GM04504 (cell line): ENCODE measurements around the gene CERS3.

Experiments used
- DNase-seq: peaks from one replicate; pipeline ENCODE4 v3.0.0-alpha.2; 2012; ENCODE audit warnings: low read depth

CERS3 gene

GRCh38 chr15:100529556-100529955 lies 806 bp upstream of the CERS3 start:
- DNase-seq = no peak

GRCh38 chr15:100526027-100526481 lies 2.7 kb downstream of the CERS3 start:
- DNase-seq = no peak

- no peak for DNase-seq
These were observed 3.3 kb downstream of the CERS3 start for GRCh38 chr15:100525436-100525835.

- no peak for DNase-seq
These were observed 4.4 kb downstream of the CERS3 start for GRCh38 chr15:100524326-100524725.

GRCh38 chr15:100521907-100522306 lies 6.8 kb downstream of the CERS3 start:
- DNase-seq = no peak

- no peak for DNase-seq
These were observed 8.4 kb downstream of the CERS3 start for GRCh38 chr15:100520132-100520921.

- no peak for DNase-seq
These were observed 10.9 kb downstream of the CERS3 start for GRCh38 chr15:100517846-100518245.

- no peak for DNase-seq
These were observed 11.9 kb downstream of the CERS3 start for GRCh38 chr15:100516643-100517512.

GRCh38 chr15:100515758-100516157 lies 13.0 kb downstream of the CERS3 start:
- peak; percentile 1 for DNase-seq

GRCh38 chr15:100508641-100509300 lies 20.0 kb downstream of the CERS3 start:
- DNase-seq = no peak

- DNase-seq = no peak
These were observed 26.1 kb downstream of the CERS3 start for GRCh38 chr15:100502651-100503050.

- no peak for DNase-seq
These were observed 27.6 kb downstream of the CERS3 start for GRCh38 chr15:100501117-100501516.

- DNase-seq = no peak
These were observed 28.3 kb downstream of the CERS3 start for GRCh38 chr15:100500226-100500990.

GRCh38 chr15:100495861-100496260 lies 32.9 kb downstream of the CERS3 start:
- DNase-seq = no peak

GRCh38 chr15:100493213-100493612 lies 35.5 kb downstream of the CERS3 start:
- no peak for DNase-seq

- DNase-seq = no peak
These were observed 44.3 kb downstream of the CERS3 start for GRCh38 chr15:100484443-100484842.

- DNase-seq = no peak
These were observed 45.4 kb downstream of the CERS3 start for GRCh38 chr15:100483370-100483769.

GRCh38 chr15:100476805-100477204 lies 51.9 kb downstream of the CERS3 start:
- no peak for DNase-seq

GRCh38 chr15:100472736-100473135 lies 56.0 kb downstream of the CERS3 start:
- DNase-seq = no peak

- no peak for DNase-seq
These were observed 56.8 kb downstream of the CERS3 start for GRCh38 chr15:100471933-100472332.

- DNase-seq = no peak
These were observed 60.5 kb downstream of the CERS3 start for GRCh38 chr15:100468285-100468684.

- DNase-seq = no peak
These were observed 62.7 kb downstream of the CERS3 start for GRCh38 chr15:100466073-100466472.
